Central memory CD8-positive, alpha-beta T cell (primary cell): ENCODE results near the gene HAVCR2.

Experiments used
- ATAC-seq: fragments of 150-1000 bp; cut with Tn5 transposase; replicated peaks from 2 replicates; pipeline ENCODE4 v1.10.0; 2022; ENCODE audit warnings: mild to moderate bottlenecking, moderate FRiP score, moderate number of reproducible peaks; ENCODE audit not compliant: poor library complexity, severe bottlenecking; ENCODE audit errors: extremely low read depth
- DNase-seq, 2 donors: peaks; one replicate each; pipeline ENCODE4 v3.0.0; 2021; ENCODE audit warnings: low spot score in 2 of 2
- H3K27ac Mint-ChIP-seq: one replicate; pipeline ENCODE4 v1.8.0; 2022; ENCODE audit warnings: low read depth, mild to moderate bottlenecking, moderate library complexity, mixed read lengths
- H3K27me3 Mint-ChIP-seq: one replicate; pipeline ENCODE4 v1.8.0; 2022; ENCODE audit warnings: mixed read lengths
- H3K36me3 Mint-ChIP-seq: one replicate; pipeline ENCODE4 v1.8.0; 2022; ENCODE audit warnings: mild to moderate bottlenecking, moderate library complexity, mixed read lengths; ENCODE audit not compliant: insufficient read depth
- H3K4me1 Mint-ChIP-seq: one replicate; pipeline ENCODE4 v1.8.0; 2022; ENCODE audit warnings: mixed read lengths
- H3K4me3 Mint-ChIP-seq: one replicate; pipeline ENCODE4 v1.8.0; 2022; ENCODE audit warnings: mild to moderate bottlenecking, moderate library complexity, mixed read lengths
- H3K9me3 Mint-ChIP-seq: one replicate; pipeline ENCODE4 v1.8.0; 2022; ENCODE audit warnings: mixed read lengths

The HAVCR2 gene

DNA sequence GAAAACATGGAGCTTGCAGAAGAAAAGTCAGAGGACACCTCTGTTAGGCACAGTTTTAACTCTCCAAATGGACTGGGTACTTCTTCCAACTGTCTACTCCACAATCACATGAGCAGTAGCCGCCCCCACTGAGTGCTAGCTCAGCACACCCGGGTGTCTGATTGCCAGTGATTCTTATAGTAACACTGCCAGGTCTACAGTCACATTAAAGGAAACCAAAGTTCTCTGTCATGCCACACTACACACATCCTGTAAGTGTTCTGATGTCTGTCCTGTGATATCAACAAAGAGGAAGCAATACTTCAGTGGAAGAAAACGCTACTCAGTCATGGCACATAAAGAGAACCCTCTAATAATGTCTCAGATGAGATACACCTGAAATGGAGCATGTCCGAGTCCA lies at the start of gene HAVCR2:
TSS of gene HAVCR2 (minus strand) at position 69 of the 400 bp plus-strand sequence. CDS start at position 8, 61 bp downstream.
- DNase-seq (peak; percentile 26 to 43), ATAC-seq (peak; percentile 97)
- no peaks in the 10 kb centered on the region for H3K9me3 Mint-ChIP-seq
- peaks cover 5% of the 10 kb centered on the region for H3K36me3 Mint-ChIP-seq
- peak within 1 kb of the TSS; percentile 73 for H3K4me3 Mint-ChIP-seq
- peak within 1 kb of the TSS; percentile 86 for H3K27ac Mint-ChIP-seq
- H3K27me3 Mint-ChIP-seq = no peaks in the 10 kb centered on the region
- H3K4me1 Mint-ChIP-seq = peaks cover 17% of the 10 kb centered on the region

- H3K9me3 Mint-ChIP-seq = no peaks in the 10 kb centered on the region
- H3K4me3 Mint-ChIP-seq = no peak overlapping the region
- DNase-seq (no peak), ATAC-seq (no peak)
- peaks cover 7% of the 10 kb centered on the region for H3K36me3 Mint-ChIP-seq
- H3K4me1 Mint-ChIP-seq = peaks cover 48% of the 10 kb centered on the region
- no peaks in the 10 kb centered on the region for H3K27me3 Mint-ChIP-seq
- peak overlapping the region; percentile 20 for H3K27ac Mint-ChIP-seq
These were observed 48.5 kb upstream of the HAVCR2 start for GRCh38 chr5:157157293-157157891.

DNA sequence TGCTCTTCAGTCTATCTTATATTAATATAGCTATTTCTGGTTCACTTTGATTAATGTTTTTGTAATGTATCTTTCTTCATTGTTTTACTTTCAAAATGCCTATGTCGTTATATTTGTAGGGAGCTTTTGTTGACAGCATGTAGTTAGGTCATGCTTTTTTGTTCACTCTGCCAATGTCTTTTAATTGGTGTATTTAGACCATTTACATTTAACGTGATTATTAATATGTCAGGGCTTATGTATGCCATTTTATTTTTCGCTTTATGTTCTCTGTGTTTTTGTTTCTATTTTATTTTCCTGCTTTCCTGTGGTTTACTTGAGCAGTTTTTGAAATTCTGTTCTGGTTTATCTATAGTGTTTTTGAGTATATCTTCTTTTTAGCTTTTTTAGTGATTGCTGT lies 46.5 kb upstream of the HAVCR2 start:
- Mint-ChIP-seq H3K4me1 (peaks cover 48% of the 10 kb centered on the region), H3K9me3 (no peaks in the 10 kb centered on the region), H3K27me3 (no peaks in the 10 kb centered on the region), H3K4me3 (peak overlapping the region; percentile 79), H3K36me3 (peaks cover 7% of the 10 kb centered on the region), H3K27ac (peak overlapping the region; percentile 97)
- ATAC-seq = no peak
- no peak for DNase-seq

DNA sequence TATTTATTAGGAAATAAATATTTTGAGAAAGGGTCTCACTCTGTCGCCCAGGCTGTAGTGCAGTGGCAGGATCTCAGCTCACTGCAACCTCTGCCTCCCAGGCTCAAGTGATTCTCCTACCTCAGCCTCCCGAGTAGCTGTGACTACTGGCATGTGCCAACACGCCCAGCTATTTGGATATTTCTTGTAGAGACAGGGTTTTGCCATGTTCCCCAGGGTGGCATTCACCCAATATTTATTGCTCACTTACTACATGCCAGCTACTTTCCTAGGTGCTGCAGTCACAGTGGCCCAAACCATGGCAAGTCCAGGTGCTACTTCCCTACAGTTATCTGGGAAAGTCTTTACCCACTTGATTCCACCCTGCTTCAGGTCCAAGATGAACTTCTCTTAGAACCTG lies 42.2 kb upstream of the HAVCR2 start:
- no peak overlapping the region for H3K27ac Mint-ChIP-seq
- H3K4me1 Mint-ChIP-seq = peaks cover 36% of the 10 kb centered on the region
- no peak overlapping the region for H3K4me3 Mint-ChIP-seq
- no peak for ATAC-seq
- no peaks in the 10 kb centered on the region for H3K27me3 Mint-ChIP-seq
- DNase-seq = no peak
- H3K36me3 Mint-ChIP-seq = peaks cover 3% of the 10 kb centered on the region
- H3K9me3 Mint-ChIP-seq = no peaks in the 10 kb centered on the region

- Mint-ChIP-seq H3K27me3 (no peaks in the 10 kb centered on the region), H3K4me3 (peak overlapping the region; percentile 38), H3K36me3 (peaks cover 1% of the 10 kb centered on the region), H3K4me1 (peaks cover 22% of the 10 kb centered on the region), H3K27ac (peak overlapping the region; percentile 88), H3K9me3 (no peaks in the 10 kb centered on the region)
- ATAC-seq (peak; percentile 94), DNase-seq (peak; percentile 75 to 81)
These were observed 40.1 kb upstream of the HAVCR2 start for GRCh38 chr5:157148734-157149615.

DNA sequence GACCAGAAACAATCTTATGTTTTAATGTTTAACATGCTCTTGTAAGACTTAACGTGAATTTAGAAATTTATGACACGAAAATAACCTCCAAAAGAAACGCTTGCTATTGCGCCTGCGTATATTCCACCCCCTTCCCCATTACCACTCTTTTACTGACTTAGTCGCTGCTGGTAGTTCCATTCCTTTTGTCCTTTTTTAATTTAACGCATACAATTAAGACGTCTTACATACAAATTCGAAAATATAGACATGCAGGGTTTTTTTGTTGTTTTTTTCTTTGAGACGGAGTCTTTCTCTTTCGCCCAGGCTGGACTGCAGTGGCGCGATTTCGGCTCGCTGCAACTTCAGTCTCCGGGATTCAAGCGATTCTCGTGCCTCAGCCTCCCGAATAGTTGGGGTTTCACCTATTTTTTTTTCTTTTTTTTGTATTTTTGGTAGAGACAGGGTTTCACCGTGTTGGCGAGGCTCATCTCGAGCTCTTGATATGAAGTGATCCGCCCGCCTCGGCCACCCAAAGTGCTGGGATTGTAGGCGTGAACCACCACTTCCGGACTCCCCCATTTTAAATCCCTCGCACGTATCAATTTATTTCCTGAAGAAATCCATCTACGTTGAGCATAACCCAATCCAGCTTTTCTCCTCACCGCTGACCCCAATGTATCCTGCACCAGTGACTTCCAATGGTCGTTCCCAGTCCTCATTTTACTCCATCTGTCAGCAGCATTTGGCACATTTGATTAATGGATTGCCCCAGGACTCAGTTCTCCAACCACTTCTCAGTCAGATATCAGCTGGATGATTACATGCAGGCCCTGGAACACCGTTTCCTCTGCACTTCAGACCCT lies 34.5 kb upstream of the HAVCR2 start:
- Mint-ChIP-seq H3K27ac (peak overlapping the region; percentile 97), H3K27me3 (no peaks in the 10 kb centered on the region), H3K36me3 (peaks cover 22% of the 10 kb centered on the region), H3K4me3 (peak overlapping the region; percentile 91), H3K4me1 (peaks cover 54% of the 10 kb centered on the region), H3K9me3 (no peaks in the 10 kb centered on the region)
- no peak for DNase-seq
- ATAC-seq = peak; percentile 45

DNA sequence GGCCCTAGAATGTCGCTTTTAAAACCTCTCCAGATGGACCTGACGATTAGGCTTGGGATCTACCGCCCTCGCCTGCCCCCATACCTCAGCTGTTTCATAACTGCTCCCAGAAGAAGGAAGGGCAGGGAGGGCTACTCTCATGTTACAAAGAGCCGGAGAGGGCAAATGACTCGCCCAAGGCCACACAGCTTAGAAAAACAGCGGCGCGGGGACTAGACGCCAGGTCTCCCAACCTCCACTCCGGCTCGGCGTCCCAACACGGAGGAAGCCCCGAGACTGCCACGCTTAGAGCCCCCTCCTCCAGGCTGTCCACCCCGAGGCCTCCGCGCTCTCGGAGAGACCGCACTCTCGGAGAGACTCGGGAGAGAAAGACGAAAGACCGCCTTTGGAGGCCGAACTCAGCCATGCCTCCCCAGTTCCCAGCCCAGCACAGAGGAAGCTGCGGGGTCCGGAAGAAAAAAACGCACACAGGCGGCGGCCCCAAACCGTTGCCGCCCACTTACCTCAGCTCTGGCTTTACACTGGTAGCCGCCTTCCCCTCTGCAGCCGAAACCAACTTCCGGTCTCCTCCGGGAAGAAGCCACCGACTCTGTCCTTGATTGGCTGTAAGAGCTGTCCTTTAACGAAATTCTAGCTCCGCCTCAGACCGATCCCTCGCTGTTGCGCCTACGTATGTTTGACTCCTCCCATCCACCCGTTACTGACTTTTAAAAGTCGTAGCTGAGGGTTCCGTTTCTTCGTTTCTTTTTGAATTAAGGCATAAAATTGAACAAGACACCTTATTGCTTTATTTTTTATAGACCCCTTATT lies 33.7 kb upstream of the HAVCR2 start, which contains the start of gene MED7:
TSS of gene MED7 (minus strand) at position 549 of the 810 bp plus-strand sequence. CDS start 3,434 bp downstream, outside the sequence.
- Mint-ChIP-seq H3K4me3 (peak within 1 kb of the TSS; percentile 91), H3K27ac (peak within 1 kb of the TSS; percentile 97), H3K4me1 (peaks cover 49% of the 10 kb centered on the region), H3K9me3 (no peaks in the 10 kb centered on the region), H3K36me3 (peaks cover 30% of the 10 kb centered on the region), H3K27me3 (no peaks in the 10 kb centered on the region)
- DNase-seq (peak; percentile 77 to 92), ATAC-seq (peak; percentile 99)

- ATAC-seq (no peak), DNase-seq (no peak)
- Mint-ChIP-seq H3K4me1 (peaks cover 44% of the 10 kb centered on the region), H3K27me3 (no peaks in the 10 kb centered on the region), H3K36me3 (peaks cover 32% of the 10 kb centered on the region), H3K4me3 (no peak overlapping the region), H3K27ac (no peak overlapping the region), H3K9me3 (no peaks in the 10 kb centered on the region)
These were observed 28.8 kb upstream of the HAVCR2 start for GRCh38 chr5:157137691-157138090.

DNA sequence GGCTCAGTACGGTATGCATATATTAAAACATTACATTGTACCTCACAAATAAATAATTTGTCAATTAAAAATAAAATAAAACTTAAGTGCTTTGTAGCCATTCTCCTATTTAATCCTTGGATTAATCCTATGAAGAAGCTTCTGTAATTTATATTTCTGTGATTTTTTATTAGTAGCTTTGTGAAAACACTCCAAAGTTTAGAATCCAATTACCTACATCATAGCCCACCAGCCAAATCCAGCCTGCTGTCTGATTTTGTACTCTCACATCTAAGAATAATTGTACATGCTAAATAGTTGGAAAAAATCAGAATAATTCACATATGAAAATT lies 23.4 kb upstream of the HAVCR2 start:
- no peaks in the 10 kb centered on the region for H3K27me3 Mint-ChIP-seq
- H3K4me3 Mint-ChIP-seq = no peak overlapping the region
- H3K4me1 Mint-ChIP-seq = peaks cover 11% of the 10 kb centered on the region
- H3K9me3 Mint-ChIP-seq = no peaks in the 10 kb centered on the region
- DNase-seq = no peak
- no peak overlapping the region for H3K27ac Mint-ChIP-seq
- peaks cover 7% of the 10 kb centered on the region for H3K36me3 Mint-ChIP-seq
- ATAC-seq = no peak

DNA sequence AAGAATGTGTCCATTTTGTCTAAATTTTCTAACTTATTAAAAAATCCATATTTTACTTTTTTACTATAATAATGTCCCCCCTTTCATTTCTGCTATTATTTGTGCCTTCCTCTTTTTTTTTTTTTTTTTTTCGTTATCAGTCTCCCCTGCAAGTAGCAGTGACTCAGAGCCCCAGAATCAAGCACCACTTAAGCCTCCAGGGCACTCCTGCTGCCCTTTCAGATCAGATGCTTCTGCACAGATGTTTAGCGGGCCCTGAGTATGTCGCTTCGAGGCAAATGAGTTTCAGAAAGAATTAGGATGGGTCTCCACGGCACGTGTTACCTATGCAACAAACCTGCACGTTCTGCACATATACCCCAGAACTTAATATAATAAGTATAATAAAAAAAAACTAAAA lies 22.1 kb upstream of the HAVCR2 start:
- no peak for ATAC-seq
- H3K27me3 Mint-ChIP-seq = no peaks in the 10 kb centered on the region
- no peaks in the 10 kb centered on the region for H3K9me3 Mint-ChIP-seq
- H3K36me3 Mint-ChIP-seq = peaks cover 4% of the 10 kb centered on the region
- no peak for DNase-seq
- H3K4me1 Mint-ChIP-seq = peaks cover 7% of the 10 kb centered on the region
- H3K4me3 Mint-ChIP-seq = no peak overlapping the region
- no peak overlapping the region for H3K27ac Mint-ChIP-seq

- Mint-ChIP-seq H3K27me3 (no peaks in the 10 kb centered on the region), H3K36me3 (no peaks in the 10 kb centered on the region), H3K9me3 (peaks cover 16% of the 10 kb centered on the region), H3K27ac (no peak overlapping the region), H3K4me1 (peaks cover 2% of the 10 kb centered on the region), H3K4me3 (no peak overlapping the region)
- no peak for ATAC-seq
- no peak for DNase-seq
These were observed 12.9 kb upstream of the HAVCR2 start for GRCh38 chr5:157121709-157122108.

DNA sequence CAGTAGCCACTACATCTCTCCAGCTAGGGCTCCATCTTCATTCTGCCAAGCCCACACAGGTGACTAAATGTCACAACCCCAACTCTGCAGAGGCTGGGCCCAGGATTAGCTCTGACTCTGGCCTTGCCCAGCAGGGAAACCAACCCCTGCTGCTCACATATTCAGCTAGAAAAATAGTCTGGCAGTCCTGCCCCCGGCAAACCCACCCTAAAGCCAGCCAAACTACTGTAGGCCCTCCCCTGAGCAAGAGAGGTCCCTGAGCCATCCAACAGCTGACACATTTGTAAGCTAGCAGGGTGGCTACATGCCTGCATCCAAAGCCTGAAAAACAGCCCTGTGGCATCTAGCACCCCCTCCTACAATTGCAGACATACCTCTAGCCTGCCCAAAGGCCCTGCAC lies 11.3 kb upstream of the HAVCR2 start:
- H3K27ac Mint-ChIP-seq = no peak overlapping the region
- no peaks in the 10 kb centered on the region for H3K36me3 Mint-ChIP-seq
- H3K9me3 Mint-ChIP-seq = peaks cover 16% of the 10 kb centered on the region
- DNase-seq (no peak), ATAC-seq (no peak)
- H3K4me3 Mint-ChIP-seq = no peak overlapping the region
- H3K4me1 Mint-ChIP-seq = peaks cover 10% of the 10 kb centered on the region
- H3K27me3 Mint-ChIP-seq = no peaks in the 10 kb centered on the region
